Loucy (cell line): ENCODE results near the gene GARIN5A.
"Not testable (repeated sequence)": the region's sequence is repeated elsewhere in the genome, so short reads cannot be mapped to it uniquely, and the experiment has no call there.

ENCODE experiments used
- H2AFZ ChIP-seq: fragments of 200-600 bp; sonication (generic); 2 replicates; pipeline ENCODE4 v1.6.0; 2016; ENCODE audit warnings: antibody characterized with exemption, mild to moderate bottlenecking, low read length, moderate library complexity
- H3F3A ChIP-seq: fragments of 200-600 bp; 2 replicates; pipeline ENCODE4 v1.6.0; 2016; ENCODE audit warnings: antibody characterized with exemption, low read depth, mild to moderate bottlenecking
- H3K27me3 ChIP-seq: fragments of 200-600 bp; sonication (generic); 2 replicates; pipeline ENCODE4 v1.6.1; 2014; ENCODE audit warnings: low read length, mild to moderate bottlenecking; ENCODE audit not compliant: insufficient read depth, poor library complexity, severe bottlenecking
- H3K36me3 ChIP-seq: fragments of 200-600 bp; sonication (generic); 2 replicates; pipeline ENCODE4 v1.6.1; 2016; ENCODE audit warnings: low read length; ENCODE audit not compliant: insufficient read depth
- H3K4me1 ChIP-seq: fragments of 200-600 bp; sonication (generic); 2 replicates; pipeline ENCODE4 v1.5.1; 2014; ENCODE audit warnings: low read length, mild to moderate bottlenecking; ENCODE audit not compliant: insufficient read depth, poor library complexity, severe bottlenecking
- H3K4me2 ChIP-seq: fragments of 200-600 bp; sonication (generic); 2 replicates; pipeline ENCODE4 v1.6.0; 2014; ENCODE audit warnings: antibody characterized with exemption, low read length, low read depth, mild to moderate bottlenecking; ENCODE audit not compliant: poor library complexity, severe bottlenecking
- H3K4me3 ChIP-seq: fragments of 200-600 bp; sonication (generic); 2 replicates; pipeline ENCODE4 v1.5.1; 2014; ENCODE audit warnings: low read length, mild to moderate bottlenecking, mixed read lengths; ENCODE audit not compliant: poor library complexity, severe bottlenecking
- H3K79me2 ChIP-seq: fragments of 200-600 bp; sonication (generic); 2 replicates; pipeline ENCODE4 v1.6.1; 2014; ENCODE audit warnings: low read length; ENCODE audit not compliant: insufficient read depth
- H3K9ac ChIP-seq: fragments of 200-600 bp; sonication (generic); 2 replicates; pipeline ENCODE4 v1.6.0; 2014; ENCODE audit warnings: mild to moderate bottlenecking, low read depth, low read length, moderate library complexity; ENCODE audit not compliant: poor library complexity, severe bottlenecking
- H3K9me2 ChIP-seq: fragments of 200-600 bp; sonication (generic); replicated peaks from 2 replicates; pipeline ENCODE4 v1.6.1; 2016; ENCODE audit warnings: low read depth, low read length, mixed read lengths
- H3K9me3 ChIP-seq: fragments of 200-600 bp; sonication (generic); 2 replicates; pipeline ENCODE4 v1.6.1; 2014; ENCODE audit warnings: mild to moderate bottlenecking, antibody characterized with exemption, low read length, low read depth; ENCODE audit not compliant: insufficient read depth
- H4K20me1 ChIP-seq: fragments of 200-600 bp; sonication (generic); 2 replicates; pipeline ENCODE4 v1.6.0; 2014; ENCODE audit warnings: antibody characterized with exemption, low read length, mild to moderate bottlenecking; ENCODE audit not compliant: insufficient read depth, poor library complexity, severe bottlenecking
- CTCF ChIP-seq: fragments of 200-600 bp; sonication (generic); conservative IDR thresholded peaks from 2 replicates; pipeline ENCODE4 v1.5.1; 2014; ENCODE audit warnings: mild to moderate bottlenecking, antibody characterized with exemption, low read length
- EZH2phosphoT487 ChIP-seq: fragments of 200-600 bp; IDR thresholded peaks from 2 replicates; pipeline ENCODE4 v1.6.1; 2018; ENCODE audit warnings: antibody characterized with exemption, mild to moderate bottlenecking, moderate library complexity, borderline replicate concordance

Gene GARIN5A

GRCh38 chr19:50447053-50447452 lies 29.6 kb downstream of the GARIN5A start:
- Histone ChIP-seq H4K20me1 (no peaks in the 10 kb centered on the region), H3K36me3 (no peaks in the 10 kb centered on the region), H3K9ac (no peak overlapping the region), H3K4me2 (no peak overlapping the region), H2AFZ (no peak overlapping the region), H3F3A (no peaks in the 10 kb centered on the region), H3K27me3 (no peaks in the 10 kb centered on the region), H3K4me3 (no peak overlapping the region), H3K9me2 (no peaks in the 10 kb centered on the region), H3K9me3 (no peaks in the 10 kb centered on the region), H3K79me2 (no peaks in the 10 kb centered on the region), H3K4me1 (no peaks in the 10 kb centered on the region)
- TF ChIP-seq EZH2phosphoT487 (no peak), CTCF (no peak)

GRCh38 chr19:50444059-50444458 lies 32.6 kb downstream of the GARIN5A start:
- no peaks in the 10 kb centered on the region for H3K4me1 ChIP-seq
- no peaks in the 10 kb centered on the region for H3K9me3 ChIP-seq
- no peak overlapping the region for H3K9ac ChIP-seq
- TF ChIP-seq CTCF = no peak
- no peak for TF ChIP-seq EZH2phosphoT487
- H3K4me2 ChIP-seq = no peak overlapping the region
- no peaks in the 10 kb centered on the region for H3K36me3 ChIP-seq
- H3K9me2 ChIP-seq = no peaks in the 10 kb centered on the region
- H3K79me2 ChIP-seq = no peaks in the 10 kb centered on the region
- no peak overlapping the region for H3K4me3 ChIP-seq
- no peak overlapping the region for H2AFZ ChIP-seq
- no peaks in the 10 kb centered on the region for H4K20me1 ChIP-seq
- no peaks in the 10 kb centered on the region for H3F3A ChIP-seq
- no peaks in the 10 kb centered on the region for H3K27me3 ChIP-seq

- not testable (repeated sequence) for H3K27me3 ChIP-seq
Observed at GRCh38 chr19:50439130-50439529, 37.5 kb downstream of the GARIN5A start.

GRCh38 chr19:50437862-50438449 lies 38.7 kb downstream of the GARIN5A start:
- no peak for TF ChIP-seq CTCF
- no peak for TF ChIP-seq EZH2phosphoT487
- Histone ChIP-seq H2AFZ (no peak overlapping the region), H3K36me3 (no peaks in the 10 kb centered on the region), H3K4me3 (no peak overlapping the region), H3K9me3 (no peaks in the 10 kb centered on the region), H3F3A (no peaks in the 10 kb centered on the region), H3K4me1 (no peaks in the 10 kb centered on the region), H3K9me2 (no peaks in the 10 kb centered on the region), H3K79me2 (no peaks in the 10 kb centered on the region), H4K20me1 (no peaks in the 10 kb centered on the region), H3K9ac (no peak overlapping the region), H3K4me2 (no peak overlapping the region), H3K27me3 (no peaks in the 10 kb centered on the region)

More at GRCh38 chr19:50439130-50439529, 37.5 kb downstream of the GARIN5A start:
- H3K4me3 ChIP-seq, H3K9me3 ChIP-seq, H3K36me3 ChIP-seq, H3K79me2 ChIP-seq, H3K4me2 ChIP-seq, H3F3A ChIP-seq, H3K9ac ChIP-seq, H2AFZ ChIP-seq, H4K20me1 ChIP-seq, H3K9me2 ChIP-seq, H3K4me1 ChIP-seq: not testable (repeated sequence)
